Activated naive CD8-positive, alpha-beta T cell treated with anti-CD3 and anti-CD28 coated beads, Interleukin-2, amount 10 ng/mL, durations not matched to agents 7 days and 5 days (primary cell): ENCODE results near the gene MINDY4. TPM values are rescaled to one million over a fixed set of nuclear protein-coding genes. Genes with fewer than 3 reads are reported as not detected.
A peak's percentile ranks its signal among the peaks of the same experiment; 100 is the strongest.

Source experiments
- ATAC-seq: fragments of 150-1000 bp; cut with Tn5 transposase; one replicate; pipeline ENCODE4 v1.10.0; 2021; ENCODE audit warnings: low read depth, moderate library complexity
- POLR2A ChIA-PET: fragments of 350-600 bp; sonication (Branson Sonifier 250); formaldehyde crosslinking; loops from one replicate; lab custom pipeline; 2021; ENCODE audit warnings: antibody characterized with exemption; lab: Charles Lee
- DNase-seq: peaks from one replicate; pipeline ENCODE4 v3.0.0; 2021
- H3K27ac Mint-ChIP-seq: one replicate; pipeline ENCODE4 v1.8.0; 2022; ENCODE audit warnings: mild to moderate bottlenecking, mixed read lengths
- H3K27me3 Mint-ChIP-seq: one replicate; pipeline ENCODE4 v1.8.0; 2022; ENCODE audit warnings: mild to moderate bottlenecking, moderate library complexity, mixed read lengths
- H3K36me3 Mint-ChIP-seq: one replicate; pipeline ENCODE4 v1.8.0; 2021; ENCODE audit warnings: mild to moderate bottlenecking, mixed read lengths
- H3K4me1 Mint-ChIP-seq: one replicate; pipeline ENCODE4 v1.8.0; 2021; ENCODE audit warnings: mixed read lengths
- H3K4me3 Mint-ChIP-seq: one replicate; pipeline ENCODE4 v1.8.0; 2022; ENCODE audit warnings: mild to moderate bottlenecking, moderate library complexity, mixed read lengths
- H3K9me3 Mint-ChIP-seq: one replicate; pipeline ENCODE4 v1.8.0; 2021; ENCODE audit warnings: mixed read lengths
- total RNA-seq, 2 experiments: library from RNA; stranded (reverse); gene quantifications; one replicate each; pipeline ENCODE4 v1.2.3, GENCODE V29; 2021

The MINDY4 gene
- total RNA-seq, 2 experiments from 2014 or later = 1.1 to 1.6 TPM

- DNase-seq (no peak), ATAC-seq (no peak)
- Mint-ChIP-seq H3K36me3 (peaks cover 1% of the 10 kb centered on the region), H3K4me3 (no peak overlapping the region), H3K4me1 (peaks cover 38% of the 10 kb centered on the region), H3K27ac (no peak overlapping the region), H3K9me3 (no peaks in the 10 kb centered on the region), H3K27me3 (peaks cover 4% of the 10 kb centered on the region)
- POLR2A ChIA-PET = no interaction called here
Measured at GRCh38 chr7:30733691-30734090, 37.5 kb upstream of the MINDY4 start.

GRCh38 chr7:30734497-30734896 lies 36.7 kb upstream of the MINDY4 start:
- peaks cover 1% of the 10 kb centered on the region for H3K36me3 Mint-ChIP-seq
- no peak overlapping the region for H3K4me3 Mint-ChIP-seq
- peaks cover 4% of the 10 kb centered on the region for H3K27me3 Mint-ChIP-seq
- H3K4me1 Mint-ChIP-seq = peaks cover 33% of the 10 kb centered on the region
- DNase-seq (no peak), ATAC-seq (no peak)
- H3K9me3 Mint-ChIP-seq = no peaks in the 10 kb centered on the region
- POLR2A ChIA-PET = interaction anchor here (6.5 kb wide), 1 partner anchor 8 kb away, joined by 61 read pairs; no protein-coding TSS in a partner anchor
- H3K27ac Mint-ChIP-seq = no peak overlapping the region

GRCh38 chr7:30735631-30736030 lies 35.6 kb upstream of the MINDY4 start:
- Mint-ChIP-seq H3K36me3 (peaks cover 1% of the 10 kb centered on the region), H3K4me1 (peaks cover 33% of the 10 kb centered on the region), H3K27ac (no peak overlapping the region), H3K27me3 (peaks cover 4% of the 10 kb centered on the region), H3K9me3 (no peaks in the 10 kb centered on the region), H3K4me3 (no peak overlapping the region)
- no peak for ATAC-seq
- no peak for DNase-seq
- POLR2A ChIA-PET = interaction anchor here (6.5 kb wide), 1 partner anchor 9 kb away, joined by 61 read pairs; no protein-coding TSS in a partner anchor

GRCh38 chr7:30736291-30736690 lies 34.9 kb upstream of the MINDY4 start:
- peaks cover 31% of the 10 kb centered on the region for H3K4me1 Mint-ChIP-seq
- H3K36me3 Mint-ChIP-seq = peaks cover 1% of the 10 kb centered on the region
- no peaks in the 10 kb centered on the region for H3K9me3 Mint-ChIP-seq
- no peak for DNase-seq
- peaks cover 4% of the 10 kb centered on the region for H3K27me3 Mint-ChIP-seq
- ATAC-seq = no peak
- no peak overlapping the region for H3K4me3 Mint-ChIP-seq
- POLR2A ChIA-PET = interaction anchor here (6.5 kb wide), 1 partner anchor 10 kb away, joined by 61 read pairs; no protein-coding TSS in a partner anchor
- H3K27ac Mint-ChIP-seq = no peak overlapping the region

GRCh38 chr7:30738026-30738915 lies 32.9 kb upstream of the MINDY4 start:
- peak overlapping the region; percentile 56 for H3K4me3 Mint-ChIP-seq
- POLR2A ChIA-PET = interaction anchor here (1.3 to 6.5 kb wide), 4 partner anchors 12 to 144 kb away, joined by 3 to 61 read pairs (median 7); no protein-coding TSS in a partner anchor
- H3K27me3 Mint-ChIP-seq = no peaks in the 10 kb centered on the region
- H3K36me3 Mint-ChIP-seq = peaks cover 1% of the 10 kb centered on the region
- peak overlapping the region; percentile 94 for H3K27ac Mint-ChIP-seq
- ATAC-seq (peak; percentile 75), DNase-seq (no peak)
- peaks cover 22% of the 10 kb centered on the region for H3K4me1 Mint-ChIP-seq
- no peaks in the 10 kb centered on the region for H3K9me3 Mint-ChIP-seq

- H3K27me3 Mint-ChIP-seq = no peaks in the 10 kb centered on the region
- no peak for DNase-seq
- no peaks in the 10 kb centered on the region for H3K9me3 Mint-ChIP-seq
Measured at GRCh38 chr7:30739691-30740090, 31.5 kb upstream of the MINDY4 start.

GRCh38 chr7:30740417-30741181 lies 30.6 kb upstream of the MINDY4 start:
- no peak overlapping the region for H3K27ac Mint-ChIP-seq
- H3K36me3 Mint-ChIP-seq = peaks cover 1% of the 10 kb centered on the region
- DNase-seq (peak; percentile 86), ATAC-seq (peak; percentile 41)
- H3K27me3 Mint-ChIP-seq = no peaks in the 10 kb centered on the region
- H3K9me3 Mint-ChIP-seq = no peaks in the 10 kb centered on the region
- POLR2A ChIA-PET = interaction anchor here (6.5 kb wide), 1 partner anchor 14 kb away, joined by 61 read pairs; no protein-coding TSS in a partner anchor
- H3K4me3 Mint-ChIP-seq = no peak overlapping the region
- peaks cover 30% of the 10 kb centered on the region for H3K4me1 Mint-ChIP-seq

More at GRCh38 chr7:30739691-30740090, 31.5 kb upstream of the MINDY4 start:
- POLR2A ChIA-PET = interaction anchor here (2.8 to 6.5 kb wide), 2 partner anchors 13 to 37 kb away, joined by 7 to 61 read pairs; no protein-coding TSS in a partner anchor
- H3K27ac Mint-ChIP-seq = peak overlapping the region; percentile 40
- H3K4me3 Mint-ChIP-seq = no peak overlapping the region
- peaks cover 1% of the 10 kb centered on the region for H3K36me3 Mint-ChIP-seq
- peaks cover 34% of the 10 kb centered on the region for H3K4me1 Mint-ChIP-seq
- ATAC-seq = no peak

GRCh38 chr7:30741289-30741688 lies 29.9 kb upstream of the MINDY4 start:
- Mint-ChIP-seq H3K4me3 (no peak overlapping the region), H3K9me3 (no peaks in the 10 kb centered on the region), H3K27me3 (no peaks in the 10 kb centered on the region), H3K27ac (no peak overlapping the region), H3K4me1 (peaks cover 30% of the 10 kb centered on the region), H3K36me3 (peaks cover 1% of the 10 kb centered on the region)
- ATAC-seq (no peak), DNase-seq (no peak)
- POLR2A ChIA-PET = no interaction called here

GRCh38 chr7:30743371-30744074 lies 27.7 kb upstream of the MINDY4 start:
- no peak for DNase-seq
- no peaks in the 10 kb centered on the region for H3K9me3 Mint-ChIP-seq
- peaks cover 16% of the 10 kb centered on the region for H3K4me1 Mint-ChIP-seq
- no peak for ATAC-seq
- no peak overlapping the region for H3K27ac Mint-ChIP-seq
- H3K27me3 Mint-ChIP-seq = peaks cover 8% of the 10 kb centered on the region
- no peaks in the 10 kb centered on the region for H3K36me3 Mint-ChIP-seq
- POLR2A ChIA-PET = no interaction called here
- no peak overlapping the region for H3K4me3 Mint-ChIP-seq

- POLR2A ChIA-PET = no interaction called here
- peak; percentile 37 for ATAC-seq
- Mint-ChIP-seq H3K27me3 (peaks cover 8% of the 10 kb centered on the region), H3K4me3 (no peak overlapping the region), H3K4me1 (peaks cover 12% of the 10 kb centered on the region), H3K27ac (peak overlapping the region; percentile 11), H3K9me3 (no peaks in the 10 kb centered on the region), H3K36me3 (no peaks in the 10 kb centered on the region)
- DNase-seq = no peak
Measured at GRCh38 chr7:30744075-30744417, 27.2 kb upstream of the MINDY4 start.

GRCh38 chr7:30745261-30745941 lies 25.8 kb upstream of the MINDY4 start:
- H3K9me3 Mint-ChIP-seq = no peaks in the 10 kb centered on the region
- no peak for ATAC-seq
- H3K27ac Mint-ChIP-seq = no peak overlapping the region
- no peak overlapping the region for H3K4me3 Mint-ChIP-seq
- peaks cover 8% of the 10 kb centered on the region for H3K27me3 Mint-ChIP-seq
- DNase-seq = no peak
- H3K36me3 Mint-ChIP-seq = no peaks in the 10 kb centered on the region
- peaks cover 12% of the 10 kb centered on the region for H3K4me1 Mint-ChIP-seq
- POLR2A ChIA-PET = no interaction called here

GRCh38 chr7:30750010-30750409 lies 21.2 kb upstream of the MINDY4 start:
- Mint-ChIP-seq H3K4me3 (no peak overlapping the region), H3K4me1 (no peaks in the 10 kb centered on the region), H3K27me3 (peaks cover 9% of the 10 kb centered on the region), H3K9me3 (no peaks in the 10 kb centered on the region), H3K36me3 (no peaks in the 10 kb centered on the region), H3K27ac (no peak overlapping the region)
- POLR2A ChIA-PET = interaction anchor here (0.7 kb wide), 1 partner anchor 41 kb away, joined by 4 read pairs; no protein-coding TSS in a partner anchor
- ATAC-seq (no peak), DNase-seq (no peak)
